Keratinocyte (primary cell): ENCODE measurements around the gene CACNA1I. TPM values are rescaled to one million over a fixed set of nuclear protein-coding genes. Genes with fewer than 3 reads are reported as not detected.

ENCODE experiments used
- DNase-seq: peaks from one replicate; pipeline ENCODE4 v3.0.0-alpha.2; 2011; ENCODE audit warnings: low read depth, missing footprints, low spot score
- FAIRE-seq: peaks from 2 replicates; lab custom pipeline; 2011; peaks lifted over from hg19 to GRCh38; lab: Jason Lieb, UNC
- H2AFZ ChIP-seq: 2 replicates; pipeline ENCODE4 v1.6.0; 2012; ENCODE audit warnings: low read length, control low read depth, inconsistent platforms; ENCODE audit not compliant: control insufficient read depth
- H3K27ac ChIP-seq: 2 replicates; pipeline ENCODE4 v1.5.1; 2011; ENCODE audit warnings: low read length; ENCODE audit not compliant: control insufficient read depth, insufficient read depth
- H3K27me3 ChIP-seq: 3 replicates; pipeline ENCODE4 v1.6.0; 2011; ENCODE audit warnings: low read length; ENCODE audit not compliant: control insufficient read depth, insufficient read depth; ENCODE audit errors: extremely low read depth
- H3K36me3 ChIP-seq, 2 experiments: 2 replicates in 1 of 2; 3 replicates in 1 of 2; pipeline ENCODE4 v1.5.1; 2011; ENCODE audit warnings: low read length in 2 of 2, mild to moderate bottlenecking in 1 of 2; ENCODE audit not compliant: control insufficient read depth in 2 of 2, insufficient read depth in 2 of 2; ENCODE audit errors: extremely low read depth in 1 of 2
- H3K4me1 ChIP-seq: 3 replicates; pipeline ENCODE4 v1.5.1; 2011; ENCODE audit warnings: low read length; ENCODE audit not compliant: control insufficient read depth, insufficient read depth; ENCODE audit errors: extremely low read depth
- H3K4me2 ChIP-seq: 3 replicates; pipeline ENCODE4 v1.6.0; 2011; ENCODE audit warnings: low read depth, low read length; ENCODE audit not compliant: control insufficient read depth, insufficient read depth; ENCODE audit errors: extremely low read depth
- H3K4me3 ChIP-seq, 3 experiments: fragments of 200-600 bp in 1 of 3; sonication (generic) in 1 of 3; 2 replicates in 2 of 3; 3 replicates in 1 of 3; pipeline ENCODE4 v1.5.1; 2011 to 2016; ENCODE audit warnings: low read length in 3 of 3, mild to moderate bottlenecking in 3 of 3, control low read depth in 2 of 3, inconsistent platforms in 1 of 3, low read depth in 1 of 3, mixed read lengths in 1 of 3, mixed run types in 1 of 3, moderate library complexity in 1 of 3; ENCODE audit not compliant: control insufficient read depth in 2 of 3, insufficient read depth in 2 of 3; ENCODE audit errors: extremely low read depth in 1 of 3
- H3K79me2 ChIP-seq: 2 replicates; pipeline ENCODE4 v1.6.0; 2012; ENCODE audit warnings: low read length; ENCODE audit not compliant: control insufficient read depth, insufficient read depth
- H3K9ac ChIP-seq: 3 replicates; pipeline ENCODE4 v1.6.0; 2011; ENCODE audit warnings: low read length; ENCODE audit not compliant: control insufficient read depth, insufficient read depth; ENCODE audit errors: extremely low read depth
- H3K9me1 ChIP-seq: 3 replicates; pipeline ENCODE4 v1.6.0; 2011; ENCODE audit warnings: low read length; ENCODE audit not compliant: control insufficient read depth, insufficient read depth; ENCODE audit errors: extremely low read depth
- H3K9me3 ChIP-seq: 2 replicates; pipeline ENCODE4 v1.5.1; 2012; ENCODE audit warnings: low read depth, low read length; ENCODE audit not compliant: control insufficient read depth
- H4K20me1 ChIP-seq: 3 replicates; pipeline ENCODE4 v1.6.0; 2011; ENCODE audit warnings: low read length; ENCODE audit not compliant: control insufficient read depth, insufficient read depth; ENCODE audit errors: extremely low read depth
- CTCF ChIP-seq, 3 experiments: IDR thresholded peaks in 1 of 3; conservative IDR thresholded peaks in 1 of 3; optimal IDR thresholded peaks in 1 of 3; 2 replicates in 2 of 3; 3 replicates in 1 of 3; pipeline versions ENCODE3 to v1.5.1; 2011; ENCODE audit warnings: low read length in 3 of 3, mild to moderate bottlenecking in 3 of 3, moderate library complexity in 2 of 3, control low read depth in 1 of 3, inconsistent platforms in 1 of 3; ENCODE audit not compliant: insufficient read depth in 2 of 3; ENCODE audit errors: extremely low read depth in 1 of 3
- EZH2 ChIP-seq: IDR thresholded peaks from one replicate; pipeline ENCODE4 v1.6.1; 2012; ENCODE audit warnings: inconsistent platforms, mild to moderate bottlenecking, low read length, moderate library complexity
- dilution Hi-C: fragments of 300-500 bp; cut with MboI; formaldehyde crosslinking; loops from one replicate; pipeline ENCODE4 v1.7.0; 2020; ENCODE audit warnings: low sequenced_read_pairs; ENCODE audit not compliant: extremely low pct_ligation_motif_present
- polyA plus RNA-seq, 5 experiments: library from polyadenylated mRNA; depleted of rRNA in 3 of 5; stranded (reverse) in 3 of 5; stranded (forward) in 1 of 5; unstranded in 1 of 5; fragments of >200 nt; gene quantifications; 1 replicate in 1 of 5; 2 replicates in 3 of 5; 3 replicates in 1 of 5; pipeline versions ENCODE4 v1.2.1 to v1.2.3, GENCODE V29; 2011 to 2012; ENCODE audit warnings: missing spikeins in 2 of 5, low read depth in 1 of 5, low replicate concordance in 1 of 5

CACNA1I gene
- polyA plus RNA-seq, 1 donor (not counting 4 experiments of a cell fraction or from before 2014, with no cell fraction given), result not detected

- no peak for FAIRE-seq
- dilution Hi-C loops, result no loop called here
Observed at GRCh38 chr22:39715778-39716495, 145.4 kb downstream of the CACNA1I start.

GRCh38 chr22:39716534-39716933 lies 146.0 kb downstream of the CACNA1I start:
- no peaks in the 10 kb centered on the region for H3K36me3 ChIP-seq
- H3K27ac ChIP-seq, result no peak overlapping the region
- no peak for FAIRE-seq
- H3K4me1 ChIP-seq, result no peaks in the 10 kb centered on the region
- no peaks in the 10 kb centered on the region for H3K27me3 ChIP-seq
- no peaks in the 10 kb centered on the region for H3K9me1 ChIP-seq
- H2AFZ ChIP-seq, result no peak overlapping the region
- no peak for TF ChIP-seq CTCF (optimal IDR thresholded peaks at IDR 0.05 in 1 of 3, IDR thresholded peaks at IDR 0.05 in 1 of 3, conservative IDR thresholded peaks at IDR 0.05 in 1 of 3; ENCODE audit: extremely low read depth in 1 of 3, insufficient read depth in 2 of 3, low read length in 3 of 3)
- TF ChIP-seq EZH2, result no peak
- H3K4me2 ChIP-seq, result no peak overlapping the region
- DNase-seq, result no peak
- dilution Hi-C loops, result no loop called here
- H3K79me2 ChIP-seq, result no peaks in the 10 kb centered on the region
- H3K4me3 ChIP-seq, result no peak overlapping the region
- no peaks in the 10 kb centered on the region for H4K20me1 ChIP-seq
- H3K9me3 ChIP-seq, result no peaks in the 10 kb centered on the region
- no peak overlapping the region for H3K9ac ChIP-seq

More at GRCh38 chr22:39715778-39716495, 145.4 kb downstream of the CACNA1I start:
- no peaks in the 10 kb centered on the region for H3K36me3 ChIP-seq
- no peaks in the 10 kb centered on the region for H4K20me1 ChIP-seq
- peaks cover 3% of the 10 kb centered on the region for H3K27me3 ChIP-seq
- H3K4me3 ChIP-seq, result no peak overlapping the region
- H3K79me2 ChIP-seq, result no peaks in the 10 kb centered on the region
- H3K9me1 ChIP-seq, result no peaks in the 10 kb centered on the region
- no peak overlapping the region for H3K9ac ChIP-seq
- no peaks in the 10 kb centered on the region for H3K4me1 ChIP-seq
- DNase-seq, result no peak
- H3K27ac ChIP-seq, result no peak overlapping the region
- H3K9me3 ChIP-seq, result no peaks in the 10 kb centered on the region
- no peak overlapping the region for H2AFZ ChIP-seq
- no peak overlapping the region for H3K4me2 ChIP-seq
- TF ChIP-seq EZH2 (no peak), CTCF (optimal IDR thresholded peaks at IDR 0.05 in 1 of 3, IDR thresholded peaks at IDR 0.05 in 1 of 3, conservative IDR thresholded peaks at IDR 0.05 in 1 of 3; ENCODE audit: extremely low read depth in 1 of 3, insufficient read depth in 2 of 3, low read length in 3 of 3) (no peak)
